Activated CD4-positive, alpha-beta T cell treated with anti-CD3 and anti-CD28 coated beads for 1 hour (primary cell): Measurements from ENCODE around the gene CCDC34.
"Not testable (repeated sequence)": the region's sequence is repeated elsewhere in the genome, so short reads cannot be mapped to it uniquely, and the experiment has no call there.

Experiments used
- DNase-seq: peaks from one replicate; pipeline ENCODE4 v3.0.0-alpha.2; 2020

CCDC34 gene

GRCh38 chr11:27361649-27362431 lies 1.2 kb downstream of the CCDC34 start:
- no peak for DNase-seq

DNA sequence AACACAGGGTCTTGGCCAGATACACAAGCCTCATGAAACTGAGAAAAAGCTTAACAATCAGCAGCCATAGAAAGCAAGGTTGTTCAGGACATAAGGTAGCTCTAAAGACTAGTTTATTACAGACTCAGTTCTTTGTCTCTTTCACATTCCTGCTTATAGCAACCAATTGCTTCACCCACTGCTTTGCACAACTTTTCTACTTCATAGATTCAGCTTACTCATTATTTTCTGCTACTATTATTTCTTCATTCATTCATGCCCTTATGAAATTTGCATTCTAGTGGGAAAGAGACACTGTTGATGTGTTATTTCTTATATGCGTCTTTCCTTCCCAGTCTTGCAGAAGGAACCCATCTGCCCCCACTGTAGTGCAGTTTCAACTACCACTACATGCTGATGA lies 4.7 kb downstream of the CCDC34 start:
- no peak for DNase-seq

DNA sequence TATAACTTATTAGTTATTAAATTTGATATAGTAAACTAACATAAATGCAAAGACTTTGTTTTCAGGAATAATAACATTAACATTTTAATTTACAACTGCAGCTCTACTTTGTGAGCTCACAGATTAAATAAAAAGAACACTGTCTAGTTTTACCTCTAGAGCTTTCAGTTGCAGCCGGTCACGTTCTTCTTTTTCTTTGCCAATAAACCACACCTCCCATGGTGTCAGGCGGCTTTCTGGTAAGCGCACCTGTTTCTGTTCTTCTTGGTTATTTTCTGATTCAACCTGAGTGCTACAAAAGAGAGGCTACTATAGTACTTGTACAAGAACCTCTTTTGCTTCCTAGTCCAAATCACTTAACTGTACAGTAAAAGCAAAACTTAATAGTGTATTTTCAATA lies 5.8 kb downstream of the CCDC34 start:
- no peak for DNase-seq

- no peak for DNase-seq
These were observed 6.3 kb downstream of the CCDC34 start for GRCh38 chr11:27356624-27357222.

GRCh38 chr11:27355575-27356104 lies 7.4 kb downstream of the CCDC34 start:
- DNase-seq = no peak

DNA sequence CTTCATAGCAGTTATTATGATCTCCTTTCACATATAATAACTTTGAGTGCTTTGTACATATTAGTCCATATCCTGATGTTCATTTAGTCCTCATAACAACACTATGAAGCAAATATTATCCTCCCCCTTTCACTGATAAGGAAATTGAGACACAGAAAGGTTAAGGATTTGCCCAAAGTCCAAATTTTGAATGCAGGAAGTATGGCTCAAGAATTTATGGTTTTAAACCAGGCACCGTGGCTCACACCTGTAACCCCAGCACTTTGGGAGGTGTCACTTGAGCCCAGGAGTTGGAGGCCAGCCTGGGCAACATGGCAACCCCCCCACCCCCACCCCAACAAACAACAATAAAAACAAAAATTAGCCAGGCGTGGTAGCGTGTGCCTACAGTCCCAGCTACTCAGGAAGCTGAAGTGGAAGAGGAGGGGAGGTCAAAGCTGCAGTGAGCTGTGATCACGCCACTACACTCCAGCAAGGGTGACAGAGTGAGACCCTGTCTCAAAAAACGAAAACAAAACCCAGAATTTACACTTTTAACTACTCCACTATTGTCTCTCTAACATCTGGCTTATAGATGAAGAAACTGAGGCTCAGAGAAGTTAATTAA lies 8.6 kb downstream of the CCDC34 start:
- no peak for DNase-seq

- no peak for DNase-seq
These were observed 9.2 kb downstream of the CCDC34 start for GRCh38 chr11:27353593-27354358.

DNA sequence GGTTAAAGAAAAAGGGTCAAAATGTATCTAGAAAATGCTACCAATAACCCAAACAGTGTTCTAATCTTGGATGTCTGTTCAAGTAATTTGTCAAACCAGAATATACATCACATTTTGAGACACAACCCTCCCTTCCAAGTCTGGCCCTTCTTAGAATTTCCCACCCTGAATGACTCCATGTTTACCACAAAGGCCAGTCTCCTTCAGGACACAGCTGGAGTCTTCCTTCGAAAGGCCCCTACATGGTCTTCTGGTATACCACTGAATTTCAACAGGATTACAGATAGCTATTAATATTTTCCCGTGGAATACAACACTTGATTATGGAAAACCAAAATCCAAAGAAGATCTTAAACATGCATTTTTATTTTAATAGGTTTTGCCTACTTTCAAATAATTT lies 10.2 kb downstream of the CCDC34 start:
- no peak for DNase-seq

DNA sequence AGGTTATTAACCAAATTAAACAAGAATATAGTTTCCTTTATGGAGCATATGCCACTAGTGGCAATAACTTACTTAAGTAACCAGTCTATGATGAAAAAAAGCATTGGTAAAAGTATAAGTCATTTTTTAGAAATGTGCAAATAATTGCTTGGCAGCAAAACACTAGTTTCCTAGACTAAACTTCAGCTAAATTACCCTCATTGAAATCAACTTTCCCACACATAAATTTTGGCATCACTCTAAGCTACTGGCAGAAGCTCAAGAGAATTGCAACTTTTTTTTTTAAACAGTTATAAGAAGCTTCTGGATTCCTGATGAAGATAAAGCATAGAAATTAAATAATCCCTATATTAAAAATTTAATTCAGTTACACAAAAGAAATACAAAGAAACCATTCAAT lies 12.5 kb downstream of the CCDC34 start:
- DNase-seq = no peak

DNA sequence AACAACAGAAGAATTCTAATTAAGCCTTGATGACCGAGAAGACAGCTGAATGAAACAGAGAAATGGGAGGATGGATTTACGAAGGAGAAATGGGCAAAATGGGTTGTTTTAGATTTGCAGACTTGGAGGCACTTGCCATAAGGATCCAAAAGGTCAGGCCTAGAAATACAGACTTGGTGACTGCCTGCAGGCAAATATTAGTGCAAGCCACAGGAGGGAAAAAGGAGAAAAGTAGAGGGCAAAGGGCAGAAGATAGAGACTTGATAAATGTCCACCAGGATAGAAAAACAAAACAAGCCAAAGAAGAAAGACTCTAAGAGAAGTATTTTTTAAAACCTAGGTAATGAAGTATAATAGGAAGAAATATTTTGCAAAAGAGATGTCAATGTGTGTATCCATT lies 13.1 kb downstream of the CCDC34 start:
- DNase-seq = no peak

GRCh38 chr11:27348340-27348873 lies 14.6 kb downstream of the CCDC34 start:
- no peak for DNase-seq

GRCh38 chr11:27347359-27348339 lies 15.4 kb downstream of the CCDC34 start:
- DNase-seq = no peak

DNA sequence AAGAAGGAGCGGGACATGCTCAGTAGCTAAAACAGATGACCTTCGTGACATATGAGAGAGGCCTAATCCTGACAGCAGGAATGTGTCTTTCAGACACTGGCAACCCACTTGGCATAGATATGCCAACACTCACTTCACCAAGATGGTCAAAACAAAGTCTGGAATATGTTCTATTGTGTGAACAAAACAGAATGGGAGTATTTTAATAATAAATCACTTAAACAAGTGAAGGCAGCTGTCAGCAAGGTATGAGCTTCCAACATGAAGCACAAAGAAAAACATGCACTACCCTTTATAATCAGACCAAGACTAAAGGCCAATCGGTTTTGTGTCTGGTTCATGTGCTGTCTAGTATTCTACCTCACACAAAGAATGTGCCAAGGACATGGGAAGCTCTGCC lies 23.1 kb downstream of the CCDC34 start:
- DNase-seq = no peak

DNA sequence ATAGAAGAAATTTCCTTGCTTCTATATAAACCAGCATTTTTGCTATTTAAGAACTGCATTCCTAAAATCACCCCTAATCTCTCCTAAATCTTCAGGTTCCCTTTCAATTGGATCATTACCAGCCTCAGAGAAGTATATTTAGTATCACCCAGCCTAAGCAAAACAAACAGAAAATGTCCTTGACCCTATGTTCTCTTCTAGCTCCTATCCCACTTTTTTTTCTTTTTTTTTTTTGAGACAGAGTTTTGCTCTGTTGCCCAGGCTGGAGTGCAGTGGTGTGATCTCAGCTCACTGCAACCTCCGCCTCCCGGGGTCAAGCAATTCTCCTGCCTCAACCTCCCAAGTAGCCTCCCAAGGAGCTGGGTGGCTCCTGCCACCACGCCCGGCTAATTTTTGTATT lies 28.3 kb downstream of the CCDC34 start:
- DNase-seq = not testable (repeated sequence)

DNA sequence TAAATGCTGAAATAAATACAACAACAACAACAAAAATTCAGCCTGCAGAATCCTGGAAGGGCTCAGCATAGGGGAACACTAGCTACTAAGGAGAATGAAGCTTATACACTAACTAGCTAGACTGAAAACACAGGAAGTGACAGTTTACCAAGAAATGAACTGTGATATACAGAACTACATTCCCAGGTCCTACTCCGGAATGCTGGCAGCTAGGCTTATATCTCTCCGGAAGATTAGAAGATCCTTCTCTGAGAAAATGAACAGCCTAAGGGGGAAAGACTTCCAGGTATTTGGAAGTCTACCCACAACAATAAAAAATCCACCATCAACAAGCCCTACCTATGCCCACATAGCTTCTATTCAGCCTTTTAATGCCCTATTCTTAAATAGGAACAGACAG lies 31.0 kb downstream of the CCDC34 start:
- no peak for DNase-seq

GRCh38 chr11:27330633-27331270 lies 32.3 kb downstream of the CCDC34 start:
- DNase-seq = no peak

- no peak for DNase-seq
These were observed 33.0 kb downstream of the CCDC34 start for GRCh38 chr11:27329867-27330632.

DNA sequence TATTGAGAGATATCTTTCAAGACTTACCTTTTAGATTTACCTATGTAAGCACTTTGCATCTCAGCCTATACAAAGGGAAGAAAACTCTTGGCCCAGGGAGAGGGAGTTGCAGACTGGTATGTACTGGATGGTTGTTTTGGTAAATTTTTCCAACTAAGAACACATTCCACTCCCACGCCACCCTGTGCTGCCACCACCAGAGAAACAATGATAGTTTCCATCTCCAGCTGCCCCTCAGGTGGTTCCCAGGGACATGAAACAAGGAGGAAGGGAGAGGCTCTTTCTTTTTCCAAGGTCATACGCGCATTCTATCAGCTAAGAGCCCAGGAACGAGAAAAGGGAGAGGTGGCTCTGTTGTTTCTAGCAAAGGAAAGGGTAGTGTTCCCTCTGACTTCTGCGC lies 34.4 kb downstream of the CCDC34 start:
- DNase-seq = no peak

- not testable (repeated sequence) for DNase-seq
These were observed 36.0 kb downstream of the CCDC34 start for GRCh38 chr11:27327064-27327463.

DNA sequence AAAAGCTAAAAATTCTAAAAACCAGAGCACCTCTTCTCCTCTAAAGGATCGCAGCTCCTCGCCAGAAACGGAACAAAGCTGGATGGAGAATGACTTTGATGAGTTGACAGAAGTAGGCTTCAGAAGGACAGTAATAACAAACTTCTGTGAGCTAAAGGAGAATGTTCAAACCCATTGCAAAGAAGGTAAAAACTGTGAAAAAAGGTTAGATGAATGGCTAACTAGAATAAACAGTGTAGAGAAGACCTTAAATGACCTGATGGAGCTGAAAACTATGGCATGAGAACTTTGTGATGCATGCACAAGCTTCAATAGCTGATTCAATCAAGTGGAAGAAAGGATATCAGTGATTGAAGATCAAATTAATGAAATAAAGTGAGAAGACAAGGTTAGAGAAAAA lies 40.8 kb downstream of the CCDC34 start:
- not testable (repeated sequence) for DNase-seq
